H1 (cell line): ENCODE data around the gene HOXC11. TPM values are rescaled to one million over a fixed set of nuclear protein-coding genes. Genes with fewer than 3 reads are reported as not detected.

Experiments
- CTBP2 ChIP-seq: IDR thresholded peaks from 2 replicates; pipeline ENCODE4 v1.7.0; 2011; ENCODE audit warnings: borderline replicate concordance, mild to moderate bottlenecking, moderate library complexity, mixed read lengths, low read length; ENCODE audit not compliant: insufficient read depth, insufficient read length
- EZH2 ChIP-seq: fragments of 200-600 bp; sonication (generic); IDR thresholded peaks from 2 replicates; pipeline ENCODE4 v1.7.1; 2012; ENCODE audit warnings: low read depth, mild to moderate bottlenecking, moderate library complexity, low read length, inconsistent platforms; ENCODE audit not compliant: severe bottlenecking
- HDAC2 ChIP-seq, 2 experiments: fragments of 300-600 bp in 1 of 2; sonication (generic) in 1 of 2; IDR thresholded peaks; 2 replicates each; pipeline ENCODE4 v1.6.1; 2011 to 2012; ENCODE audit warnings: low read depth in 2 of 2, low read length in 2 of 2, mild to moderate bottlenecking in 2 of 2, moderate library complexity in 2 of 2, borderline replicate concordance in 1 of 2, inconsistent platforms in 1 of 2
- KDM5A ChIP-seq: fragments of 200-600 bp; IDR thresholded peaks from 2 replicates; pipeline ENCODE4 v1.7.1; 2012; ENCODE audit warnings: mild to moderate bottlenecking, low read length, inconsistent platforms, mixed read lengths
- POLR2AphosphoS5 ChIP-seq: IDR thresholded peaks from 2 replicates; pipeline ENCODE4 v1.6.1; 2011; ENCODE audit warnings: low read depth, low read length
- RNF2 ChIP-seq: fragments of 200-900, 300-1000 bp; sonication (generic); IDR thresholded peaks from 2 replicates; pipeline ENCODE4 v1.7.1; 2016; ENCODE audit warnings: borderline replicate concordance, low read depth, mild to moderate bottlenecking, antibody characterized with exemption, low read length; ENCODE audit not compliant: poor library complexity, severe bottlenecking; ENCODE audit errors: missing control alignments
- SIX5 ChIP-seq: IDR thresholded peaks from 2 replicates; pipeline ENCODE4 v1.6.1; 2011; ENCODE audit warnings: mild to moderate bottlenecking, low read depth, low read length
- ZNF274 ChIP-seq: IDR thresholded peaks from 2 replicates; pipeline ENCODE4 v1.7.0; 2012; ENCODE audit warnings: low read length, borderline replicate concordance; ENCODE audit errors: extremely low read depth
- polyA plus RNA-seq, 7 experiments: library from polyadenylated mRNA; depleted of rRNA in 3 of 7; stranded (reverse) in 5 of 7; unstranded in 2 of 7; fragments of >200 nt in 5 of 7; fragments of 200-250 nt in 2 of 7; gene quantifications; 1 replicate in 5 of 7; 2 replicates in 1 of 7; 4 replicates in 1 of 7; pipeline versions ENCODE4 v1.2.1 to v1.2.3, GENCODE V29; 2011 to 2013; ENCODE audit warnings: missing spikeins in 2 of 7, mixed read lengths in 2 of 7
- total RNA-seq: library from RNA; stranded (reverse); fragmentation: NEBNext Ultra II Directional; extraction: Animal tissue kit (Norgen Biotek cat#: 25700); gene quantifications from 2 replicates; pipeline ENCODE4 v1.2.1, GENCODE V29; 2021

Gene HOXC11
- total and polyA plus RNA-seq, 2 of the 8 experiments (the other 6 are each of a cell fraction or from before 2014, with no cell fraction given) = not detected

DNA sequence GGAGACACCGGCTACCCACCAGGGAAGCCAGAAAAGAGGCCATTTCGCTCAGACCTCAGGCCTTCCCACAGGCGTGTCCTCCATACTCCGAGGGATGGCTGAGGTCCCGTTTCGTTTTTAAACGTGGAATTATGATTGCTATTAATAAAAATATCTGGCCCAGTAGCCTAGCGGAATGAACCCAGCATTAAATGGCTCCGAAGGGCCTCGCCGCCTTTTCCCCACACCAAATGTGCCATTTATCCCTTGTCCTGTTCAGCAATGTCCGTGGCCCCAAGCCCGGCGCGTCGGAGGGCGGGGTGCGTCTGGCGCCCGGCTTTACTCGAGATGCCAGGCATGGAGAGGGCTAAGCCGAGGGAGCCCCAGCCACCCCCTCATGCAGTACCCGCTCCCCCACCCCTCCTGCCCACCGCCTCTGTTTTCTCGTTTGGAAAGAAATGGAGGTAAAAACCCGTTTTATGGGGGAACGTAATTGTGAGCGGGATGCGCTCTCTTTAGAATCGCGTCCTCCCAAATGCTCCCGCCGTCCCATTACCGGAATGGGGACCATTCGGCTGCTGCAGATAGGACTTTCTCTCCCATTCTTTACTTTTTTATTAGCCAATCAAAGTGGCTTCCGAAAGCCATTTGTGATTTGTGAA is 41.6 kb downstream of the HOXC11 start (continued):
- TF ChIP-seq KDM5A (no peak), ZNF274 (no peak), CTBP2 (no peak), POLR2AphosphoS5 (no peak), EZH2 (peak; percentile 98), HDAC2 (IDR thresholded peaks at IDR 0.05; ENCODE audit: borderline replicate concordance in 1 of 2, low read depth in 2 of 2, low read length in 2 of 2) (no peak), SIX5 (no peak), RNF2 (peak; percentile 2)
